Renal cortex interstitium (tissue), 11 donors: ENCODE results near the gene SAPCD2. TPM values are rescaled to one million over a fixed set of nuclear protein-coding genes. Genes with fewer than 3 reads are reported as not detected.
A peak's percentile ranks its signal among the peaks of the same experiment; 100 is the strongest.
"Not testable (repeated sequence)": the region's sequence is repeated elsewhere in the genome, so short reads cannot be mapped to it uniquely, and the experiment has no call there.

Experiments used
- DNase-seq, 11 donors: peaks; one replicate each; pipeline ENCODE4 v3.0.0-alpha.2; 2013; ENCODE audit warnings: low read depth in 9 of 11, low spot score in 4 of 11; ENCODE audit errors: extremely low read depth in 1 of 11
- polyA plus RNA-seq, 3 donors: library from polyadenylated mRNA; unstranded; fragments of 120-200 nt; gene quantifications; one replicate each; pipeline ENCODE4 v1.2.1, GENCODE V29; 2013; ENCODE audit not compliant: insufficient read length in 3 of 3

The SAPCD2 gene
- polyA plus RNA-seq, 3 donors: 6.6 to 9.2 (median 6.8) TPM

- no peak for DNase-seq
Measured at GRCh38 chr9:137070906-137071275, 534 bp upstream of the SAPCD2 start.

- DNase-seq: no peak
Measured at GRCh38 chr9:137069508-137070091, 757 bp downstream of the SAPCD2 start.

GRCh38 chr9:137068539-137069507, 1.5 kb downstream of the SAPCD2 start:
- no peak for DNase-seq

GRCh38 chr9:137067860-137068538, 2.4 kb downstream of the SAPCD2 start:
- DNase-seq: no peak

- DNase-seq: no peak
Measured at GRCh38 chr9:137066096-137066861, 4.1 kb downstream of the SAPCD2 start.

GRCh38 chr9:137065336-137065967, 4.9 kb downstream of the SAPCD2 start:
- no peak for DNase-seq

GRCh38 chr9:137064880-137065164, 5.5 kb downstream of the SAPCD2 start:
- no peak for DNase-seq

- no peak for DNase-seq
Measured at GRCh38 chr9:137064027-137064879, 6.1 kb downstream of the SAPCD2 start.

- DNase-seq: no peak
Measured at GRCh38 chr9:137063311-137064026, 6.9 kb downstream of the SAPCD2 start.

- DNase-seq: not testable (repeated sequence)
Measured at GRCh38 chr9:137062798-137063197, 7.6 kb downstream of the SAPCD2 start.

- DNase-seq: no peak
Measured at GRCh38 chr9:137062384-137062783, 8.0 kb downstream of the SAPCD2 start.

GRCh38 chr9:137058521-137059234, 11.7 kb downstream of the SAPCD2 start:
- DNase-seq: no peak

GRCh38 chr9:137057545-137057944, 12.8 kb downstream of the SAPCD2 start:
- DNase-seq: no peak

GRCh38 chr9:137056739-137057415, 13.5 kb downstream of the SAPCD2 start:
- no peak for DNase-seq

GRCh38 chr9:137055385-137056364, 14.7 kb downstream of the SAPCD2 start:
- peak in 5 of 11 donors; percentile 60 to 81 (median 67) for DNase-seq
